IPS DF 6.9 (cell line): ENCODE measurements around the gene NAXE.
"Not testable (repeated sequence)": the region's sequence is repeated elsewhere in the genome, so short reads cannot be mapped to it uniquely, and the experiment has no call there.

Experiments used
- DNase-seq: peaks from one replicate; pipeline ENCODE4 v3.0.0-alpha.2; 2013; ENCODE audit warnings: low read depth, low spot score
- H3K27ac ChIP-seq: one replicate; pipeline ENCODE4 v1.5.1; 2013; ENCODE audit warnings: low read length, control low read depth
- H3K27me3 ChIP-seq: 2 replicates; pipeline ENCODE4 v1.6.1; 2013; ENCODE audit warnings: mild to moderate bottlenecking, low read length; ENCODE audit not compliant: control insufficient read depth, insufficient read depth
- H3K36me3 ChIP-seq: 2 replicates; pipeline ENCODE4 v1.6.1; 2013; ENCODE audit warnings: low read length; ENCODE audit not compliant: control insufficient read depth, insufficient read depth
- H3K4me1 ChIP-seq: 2 replicates; pipeline ENCODE4 v1.6.1; 2013; ENCODE audit warnings: low read length; ENCODE audit not compliant: control insufficient read depth, insufficient read depth
- H3K4me3 ChIP-seq: 2 replicates; pipeline ENCODE4 v1.5.1; 2013; ENCODE audit warnings: mild to moderate bottlenecking, low read length
- H3K9me3 ChIP-seq: 2 replicates; pipeline ENCODE4 v1.6.1; 2013; ENCODE audit warnings: low read length, inconsistent platforms; ENCODE audit not compliant: control insufficient read depth, insufficient read depth
- WGBS: extraction: QIAGEN DNeasy Blood & Tissue Kit; methylation state at CpG from one replicate; pipeline ENCODE4 v1.1.7; 2013; ENCODE audit warnings: mixed read lengths, missing lambda C conversion rate; ENCODE audit not compliant: insufficient read length, insufficient coverage; 5-methylcytosine and 5-hydroxymethylcytosine counted together

The NAXE gene

GRCh38 chr1:156583821-156584622, 7.6 kb upstream of the NAXE start:
- H3K27ac ChIP-seq = no peak overlapping the region
- no peaks in the 10 kb centered on the region for H3K27me3 ChIP-seq
- no CpG with 5 or more reads among the region's 20 CpGs for WGBS
- H3K9me3 ChIP-seq = no peaks in the 10 kb centered on the region
- no peaks in the 10 kb centered on the region for H3K36me3 ChIP-seq
- peak; percentile 90 for DNase-seq
- peaks cover 5% of the 10 kb centered on the region for H3K4me1 ChIP-seq
- H3K4me3 ChIP-seq = no peak overlapping the region

GRCh38 chr1:156584813-156585212, 6.8 kb upstream of the NAXE start:
- no peaks in the 10 kb centered on the region for H3K27me3 ChIP-seq
- H3K4me1 ChIP-seq = peaks cover 5% of the 10 kb centered on the region
- H3K27ac ChIP-seq = no peak overlapping the region
- no CpG with 5 or more reads among the region's 11 CpGs for WGBS
- no peaks in the 10 kb centered on the region for H3K36me3 ChIP-seq
- no peak overlapping the region for H3K4me3 ChIP-seq
- DNase-seq = peak; percentile 66
- no peaks in the 10 kb centered on the region for H3K9me3 ChIP-seq

- Histone ChIP-seq H3K9me3 (no peaks in the 10 kb centered on the region), H3K27me3 (no peaks in the 10 kb centered on the region), H3K4me1 (peaks cover 5% of the 10 kb centered on the region), H3K27ac (no peak overlapping the region), H3K36me3 (no peaks in the 10 kb centered on the region), H3K4me3 (no peak overlapping the region)
- WGBS = no CpG with 5 or more reads among the region's 4 CpGs
- DNase-seq = no peak
Measured at GRCh38 chr1:156586323-156586722, 5.3 kb upstream of the NAXE start.

- Histone ChIP-seq H3K4me3 (no peak overlapping the region), H3K27me3 (no peaks in the 10 kb centered on the region), H3K36me3 (no peaks in the 10 kb centered on the region), H3K27ac (no peak overlapping the region), H3K9me3 (no peaks in the 10 kb centered on the region), H3K4me1 (peaks cover 5% of the 10 kb centered on the region)
- DNase-seq = no peak
- no CpG with 5 or more reads among the region's 3 CpGs for WGBS
Measured at GRCh38 chr1:156586892-156587477, 4.6 kb upstream of the NAXE start.

GRCh38 chr1:156587927-156588326, 3.6 kb upstream of the NAXE start:
- not testable (repeated sequence) for H3K27me3 ChIP-seq, H3K9me3 ChIP-seq, H3K27ac ChIP-seq, H3K4me3 ChIP-seq, H3K36me3 ChIP-seq, DNase-seq, H3K4me1 ChIP-seq
- no CpG with 5 or more reads among the region's 8 CpGs for WGBS

- no peak for DNase-seq
- Histone ChIP-seq H3K27ac (no peak overlapping the region), H3K4me1 (peaks cover 2% of the 10 kb centered on the region; the same call in 1 of the 2 replicates), H3K27me3 (no peaks in the 10 kb centered on the region), H3K9me3 (no peaks in the 10 kb centered on the region), H3K4me3 (no peak overlapping the region), H3K36me3 (peaks cover 10% of the 10 kb centered on the region; the same call in 1 of the 2 replicates)
- no CpG with 5 or more reads among the region's 5 CpGs for WGBS
Measured at GRCh38 chr1:156589546-156589945, 2.0 kb upstream of the NAXE start.

GRCh38 chr1:156590326-156591180, 1.0 kb upstream of the NAXE start:
- Histone ChIP-seq H3K27ac (no peak overlapping the region), H3K36me3 (peaks cover 17% of the 10 kb centered on the region), H3K4me3 (no peak overlapping the region), H3K4me1 (no peaks in the 10 kb centered on the region; the same call in 1 of the 2 replicates), H3K9me3 (no peaks in the 10 kb centered on the region), H3K27me3 (no peaks in the 10 kb centered on the region)
- no CpG with 5 or more reads among the region's 10 CpGs for WGBS
- no peak for DNase-seq

GRCh38 chr1:156591181-156591431, 470 bp upstream of the NAXE start:
- peaks cover 22% of the 10 kb centered on the region for H3K36me3 ChIP-seq
- no peak overlapping the region for H3K27ac ChIP-seq
- WGBS = no CpG with 5 or more reads among the region's 6 CpGs
- no peaks in the 10 kb centered on the region; the same call in 1 of the 2 replicates for H3K4me1 ChIP-seq
- H3K4me3 ChIP-seq = peak overlapping the region; percentile 33; the same call in 1 of the 2 replicates
- no peaks in the 10 kb centered on the region for H3K9me3 ChIP-seq
- no peak for DNase-seq
- H3K27me3 ChIP-seq = no peaks in the 10 kb centered on the region

- Histone ChIP-seq H3K9me3 (no peaks in the 10 kb centered on the region), H3K4me3 (peak overlapping the region; percentile 86), H3K36me3 (peaks cover 32% of the 10 kb centered on the region), H3K27ac (no peak overlapping the region), H3K4me1 (no peaks in the 10 kb centered on the region; the same call in 1 of the 2 replicates), H3K27me3 (no peaks in the 10 kb centered on the region)
- no peak for DNase-seq
- WGBS = no CpG with 5 or more reads among the region's 16 CpGs
Measured at GRCh38 chr1:156592158-156592909, 758 bp downstream of the NAXE start.
